H1 (cell line): ENCODE measurements around the gene TEX36. TPM values are rescaled to one million over a fixed set of nuclear protein-coding genes. Genes with fewer than 3 reads are reported as not detected.

Experiments used
- CBX5 ChIP-seq: fragments of 300-800, 300-1000 bp; sonication (generic); IDR thresholded peaks from 2 replicates; pipeline ENCODE4 v1.7.1; 2016; ENCODE audit warnings: antibody characterized with exemption, low read length, low read depth
- KDM4A ChIP-seq: IDR thresholded peaks from one replicate; pipeline ENCODE4 v1.7.1; 2012; ENCODE audit warnings: low read depth, mild to moderate bottlenecking, moderate library complexity, low read length, inconsistent platforms; ENCODE audit not compliant: severe bottlenecking
- NANOG ChIP-seq: IDR thresholded peaks from 2 replicates; pipeline ENCODE4 v1.6.1; 2011; ENCODE audit warnings: low read length, low read depth, mild to moderate bottlenecking, inconsistent platforms; ENCODE audit not compliant: insufficient read depth, poor library complexity, severe bottlenecking
- SIN3A ChIP-seq, 2 experiments: IDR thresholded peaks in 1 of 2; conservative IDR thresholded peaks in 1 of 2; 2 replicates each; pipeline ENCODE4 v1.6.1; 2011 to 2012; ENCODE audit warnings: low read length in 2 of 2, improper control_type of control experiment in 1 of 2, low read depth in 1 of 2, mild to moderate bottlenecking in 1 of 2
- SIX5 ChIP-seq: IDR thresholded peaks from 2 replicates; pipeline ENCODE4 v1.6.1; 2011; ENCODE audit warnings: mild to moderate bottlenecking, low read depth, low read length
- TCF12 ChIP-seq: IDR thresholded peaks from 2 replicates; pipeline ENCODE4 v1.6.1; 2011; ENCODE audit warnings: low read depth, mild to moderate bottlenecking, low read length
- polyA plus RNA-seq, 7 experiments: library from polyadenylated mRNA; depleted of rRNA in 3 of 7; stranded (reverse) in 5 of 7; unstranded in 2 of 7; fragments of >200 nt in 5 of 7; fragments of 200-250 nt in 2 of 7; gene quantifications; 1 replicate in 5 of 7; 2 replicates in 1 of 7; 4 replicates in 1 of 7; pipeline versions ENCODE4 v1.2.1 to v1.2.3, GENCODE V29; 2011 to 2013; ENCODE audit warnings: missing spikeins in 2 of 7, mixed read lengths in 2 of 7
- total RNA-seq: library from RNA; stranded (reverse); fragmentation: NEBNext Ultra II Directional; extraction: Animal tissue kit (Norgen Biotek cat#: 25700); gene quantifications from 2 replicates; pipeline ENCODE4 v1.2.1, GENCODE V29; 2021

The TEX36 gene
- total and polyA plus RNA-seq, 2 of the 8 experiments (the other 6 are each of a cell fraction or from before 2014, with no cell fraction given): not detected

DNA sequence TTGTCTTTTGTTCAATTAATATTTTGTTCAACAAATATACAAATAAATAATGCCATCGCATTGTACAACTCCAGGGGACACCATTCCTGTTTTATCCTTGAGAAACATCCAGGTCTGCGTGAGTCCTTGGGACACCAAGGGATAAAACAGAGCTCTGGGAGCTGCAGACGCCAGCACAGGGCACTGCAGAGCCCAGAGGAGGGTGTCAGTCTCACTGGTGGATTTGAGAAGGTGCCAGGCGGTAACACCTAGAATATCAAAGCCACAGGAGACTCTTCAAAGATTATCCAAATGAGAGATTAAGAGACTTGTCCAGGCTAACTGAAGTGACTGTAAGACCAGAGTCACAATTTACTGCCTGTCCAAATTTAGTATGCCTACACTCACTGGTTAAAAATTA, 55.3 kb downstream of the TEX36 start (continued):
- TF ChIP-seq TCF12 (no peak), SIN3A (conservative IDR thresholded peaks at IDR 0.05 in 1 of 2, IDR thresholded peaks at IDR 0.05 in 1 of 2; ENCODE audit: low read depth in 1 of 2, low read length in 2 of 2) (no peak), CBX5 (no peak), KDM4A (no peak), NANOG (no peak), SIX5 (no peak)
